PFSK-1 (cell line): Measurements from ENCODE around the gene KCNJ13.

Experiments
- FOXP2 ChIP-seq: optimal IDR thresholded peaks from 2 replicates; pipeline ENCODE3; 2011; ENCODE audit warnings: borderline replicate concordance, control low read depth, inconsistent platforms; ENCODE audit not compliant: insufficient read depth; ENCODE audit errors: extremely low read length, extremely low read depth
- POLR2AphosphoS5 ChIP-seq: IDR thresholded peaks from 2 replicates; pipeline ENCODE4 v1.6.1; 2012; ENCODE audit warnings: low read depth, mild to moderate bottlenecking, control low read depth, low read length, moderate library complexity
- REST ChIP-seq, 2 experiments: IDR thresholded peaks; 2 replicates each; pipeline versions ENCODE4 v1.6.1 to v1.8.0; 2011 to 2012; ENCODE audit warnings: low read depth in 2 of 2, low read length in 2 of 2, control low read depth in 1 of 2, inconsistent platforms in 1 of 2, mild to moderate bottlenecking in 1 of 2, moderate library complexity in 1 of 2; ENCODE audit not compliant: insufficient read depth in 1 of 2
- SIN3A ChIP-seq: IDR thresholded peaks from 2 replicates; pipeline ENCODE4 v1.6.1; 2012; ENCODE audit warnings: mild to moderate bottlenecking, low read length, moderate library complexity, borderline replicate concordance; ENCODE audit not compliant: insufficient read depth
- TAF1 ChIP-seq: IDR thresholded peaks from 2 replicates; pipeline ENCODE4 v1.6.1; 2012; ENCODE audit warnings: low read length, control low read depth, borderline replicate concordance; ENCODE audit not compliant: insufficient read depth

The KCNJ13 gene

GRCh38 chr2:232787806-232788205 is 11.4 kb upstream of the KCNJ13 start:
- no peak for TF ChIP-seq SIN3A
- TF ChIP-seq TAF1 = no peak
- TF ChIP-seq FOXP2 = no peak
- TF ChIP-seq POLR2AphosphoS5 = no peak
- TF ChIP-seq REST (IDR thresholded peaks at IDR 0.05; ENCODE audit: insufficient read depth in 1 of 2, low read depth in 2 of 2, low read length in 2 of 2) = no peak

GRCh38 chr2:232783278-232783677 is 6.9 kb upstream of the KCNJ13 start:
- TF ChIP-seq TAF1 (no peak), FOXP2 (no peak)

DNA sequence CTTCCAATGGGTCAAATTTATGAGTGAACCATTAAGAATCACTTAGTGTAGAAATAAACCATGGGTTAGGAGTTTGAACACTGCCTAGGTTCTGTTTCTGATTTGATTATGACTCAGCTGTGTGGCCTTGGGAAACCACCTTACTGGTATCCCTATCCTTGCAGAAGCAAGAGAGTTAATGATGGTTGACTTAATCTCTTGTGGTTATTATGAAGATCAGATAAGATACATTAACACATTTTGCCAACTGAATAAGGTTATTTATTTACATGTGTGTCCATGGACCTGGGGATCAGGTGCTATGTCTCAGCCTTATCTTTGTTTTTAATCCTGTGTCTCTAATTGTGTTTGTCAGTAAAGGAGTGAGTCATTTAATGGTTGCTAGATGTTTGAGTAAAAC is 5.4 kb upstream of the KCNJ13 start:
- TF ChIP-seq SIN3A (no peak), REST (IDR thresholded peaks at IDR 0.05; ENCODE audit: insufficient read depth in 1 of 2, low read depth in 2 of 2, low read length in 2 of 2) (no peak), FOXP2 (no peak)

- TF ChIP-seq REST (IDR thresholded peaks at IDR 0.05; ENCODE audit: insufficient read depth in 1 of 2, low read depth in 2 of 2, low read length in 2 of 2) (no peak), POLR2AphosphoS5 (no peak), SIN3A (no peak), FOXP2 (no peak), TAF1 (no peak)
Observed at GRCh38 chr2:232779934-232780333, 3.6 kb upstream of the KCNJ13 start.

- TF ChIP-seq POLR2AphosphoS5 (no peak), TAF1 (no peak), SIN3A (no peak), FOXP2 (no peak), REST (IDR thresholded peaks at IDR 0.05; ENCODE audit: insufficient read depth in 1 of 2, low read depth in 2 of 2, low read length in 2 of 2) (no peak)
Observed at GRCh38 chr2:232779465-232779864, 3.1 kb upstream of the KCNJ13 start.
